CD4-positive, alpha-beta T cell (primary cell): ENCODE data around the gene ELFN2. TPM values are rescaled to one million over a fixed set of nuclear protein-coding genes. Genes with fewer than 3 reads are reported as not detected.

ENCODE experiments used
- ATAC-seq: fragments of 200-7000 bp; cut with Tn5 transposase; one replicate; pipeline ENCODE4 v1.10.0; 2022; ENCODE audit warnings: mild to moderate bottlenecking; ENCODE audit not compliant: poor library complexity
- CTCF ChIA-PET: fragments of 350-600 bp; sonication (Branson Sonifier 250); formaldehyde crosslinking; loops from one replicate; lab custom pipeline; 2021; ENCODE audit warnings: antibody characterized with exemption, inconsistent platforms; lab: Charles Lee
- POLR2A ChIA-PET: fragments of 350-600 bp; sonication (Branson Sonifier 250); formaldehyde crosslinking; loops from one replicate; lab custom pipeline; 2021; ENCODE audit warnings: antibody characterized with exemption, inconsistent platforms; lab: Charles Lee
- DNase-seq, 14 experiments: peaks; one replicate each; pipeline ENCODE4 v3.0.0-alpha.2; 2013 to 2020; ENCODE audit warnings: mixed read lengths in 2 of 14
- H3K27ac ChIP-seq, 2 donors: one replicate each; pipeline versions ENCODE4 v1.5.1 to v1.7.0; 2013; ENCODE audit warnings: low read length in 2 of 2, low read depth in 1 of 2, mild to moderate bottlenecking in 1 of 2
- H3K27me3 ChIP-seq, 2 experiments: 1 replicate in 1 of 2; 2 replicates in 1 of 2; pipeline versions ENCODE4 v1.6.1 to v1.7.0; 2013; ENCODE audit warnings: low read length in 2 of 2, control low read depth in 1 of 2, mild to moderate bottlenecking in 1 of 2, moderate library complexity in 1 of 2; ENCODE audit not compliant: insufficient read depth in 2 of 2, control insufficient read depth in 1 of 2
- H3K36me3 ChIP-seq: one replicate; pipeline ENCODE4 v1.6.1; 2013; ENCODE audit warnings: low read length, control low read depth; ENCODE audit not compliant: insufficient read depth
- H3K4me1 ChIP-seq: one replicate; pipeline ENCODE4 v1.6.1; 2013; ENCODE audit warnings: low read length, control low read depth; ENCODE audit not compliant: insufficient read depth
- H3K4me3 ChIP-seq: one replicate; pipeline ENCODE4 v1.5.1; 2013; ENCODE audit warnings: mild to moderate bottlenecking, low read length, moderate library complexity
- H3K9me3 ChIP-seq, 2 experiments: 1 replicate in 1 of 2; 2 replicates in 1 of 2; pipeline versions ENCODE4 v1.6.1 to v1.7.0; 2013; ENCODE audit warnings: low read length in 2 of 2, mild to moderate bottlenecking in 2 of 2, control low read depth in 1 of 2, moderate library complexity in 1 of 2; ENCODE audit not compliant: control insufficient read depth in 1 of 2, insufficient read depth in 1 of 2
- H3K27ac Mint-ChIP-seq: one replicate; pipeline ENCODE4 v1.8.0; 2020; ENCODE audit warnings: mixed read lengths
- H3K27me3 Mint-ChIP-seq: one replicate; pipeline ENCODE4 v1.8.0; 2021; ENCODE audit warnings: mixed read lengths
- H3K36me3 Mint-ChIP-seq: one replicate; pipeline ENCODE4 v1.8.0; 2021; ENCODE audit warnings: low read depth, mixed read lengths
- H3K4me1 Mint-ChIP-seq: one replicate; pipeline ENCODE4 v1.8.0; 2021; ENCODE audit warnings: low read depth, mixed read lengths
- H3K4me3 Mint-ChIP-seq: one replicate; pipeline ENCODE4 v1.8.0; 2020; ENCODE audit warnings: mild to moderate bottlenecking, mixed read lengths
- H3K9me3 Mint-ChIP-seq: one replicate; pipeline ENCODE4 v1.8.0; 2020; ENCODE audit warnings: mixed read lengths
- intact Hi-C, 2 experiments: fragments of 100-400 bp; cut with DNase I in 1 of 2; cut with micrococcal nuclease in 1 of 2; formaldehyde crosslinking; loops; one replicate each; pipeline versions ENCODE4 v1.15.1 to v1.9.0; 2023 to 2025; cut with DNase I, micrococcal nuclease
- total RNA-seq, 174 experiments: library from RNA in 2 of 174; stranded (reverse) in 2 of 174; gene quantifications; one replicate each; pipeline ENCODE4 v1.2.3 and lab custom pipeline; 2021 to 2026
- TF ChIP-seq, protein P1 (sequence below): fragments of 200-600 bp; IDR thresholded peaks from one replicate; pipeline ENCODE4 v1.8.0; 2022; ENCODE audit warnings: antibody characterized with exemption, mild to moderate bottlenecking

ELFN2 gene
- total RNA-seq, 2 experiments from 2014 or later = 0.05 to 0.20 TPM

DNA sequence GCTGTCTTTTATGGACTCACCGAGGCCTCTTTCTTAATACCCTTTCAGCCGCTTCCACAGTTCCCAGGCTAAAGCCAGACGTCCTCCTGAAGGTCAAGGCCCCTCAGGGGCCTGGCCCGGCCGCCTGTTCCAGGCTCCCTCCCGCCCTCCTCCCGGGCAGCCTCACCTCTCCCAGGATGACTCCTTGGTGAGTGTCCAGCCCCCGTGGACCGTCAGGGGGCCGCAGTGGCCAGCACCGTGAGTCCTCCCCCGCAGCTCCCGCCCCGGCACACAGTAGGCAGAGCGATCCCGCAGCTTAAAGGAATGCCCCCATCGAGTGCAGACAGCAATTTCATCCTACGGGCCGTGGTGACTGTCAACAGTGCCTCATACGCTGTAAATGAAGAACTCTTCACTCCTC, 32.9 kb downstream of the ELFN2 start:
- no peaks in the 10 kb centered on the region for H3K36me3 Mint-ChIP-seq
- H3K4me1 Mint-ChIP-seq = no peaks in the 10 kb centered on the region
- CTCF ChIA-PET = no interaction called here
- H3K4me3 Mint-ChIP-seq = no peak overlapping the region
- Histone ChIP-seq H3K36me3 (no peaks in the 10 kb centered on the region), H3K9me3 (no peaks in the 10 kb centered on the region), H3K27ac (no peak overlapping the region), H3K27me3 (peaks cover 0 to 5% of the 10 kb centered on the region in 2 experiments), H3K4me1 (no peaks in the 10 kb centered on the region), H3K4me3 (no peak overlapping the region)
- no peaks in the 10 kb centered on the region for H3K9me3 Mint-ChIP-seq
- no peak for ATAC-seq
- TF ChIP-seq, protein P1, sequence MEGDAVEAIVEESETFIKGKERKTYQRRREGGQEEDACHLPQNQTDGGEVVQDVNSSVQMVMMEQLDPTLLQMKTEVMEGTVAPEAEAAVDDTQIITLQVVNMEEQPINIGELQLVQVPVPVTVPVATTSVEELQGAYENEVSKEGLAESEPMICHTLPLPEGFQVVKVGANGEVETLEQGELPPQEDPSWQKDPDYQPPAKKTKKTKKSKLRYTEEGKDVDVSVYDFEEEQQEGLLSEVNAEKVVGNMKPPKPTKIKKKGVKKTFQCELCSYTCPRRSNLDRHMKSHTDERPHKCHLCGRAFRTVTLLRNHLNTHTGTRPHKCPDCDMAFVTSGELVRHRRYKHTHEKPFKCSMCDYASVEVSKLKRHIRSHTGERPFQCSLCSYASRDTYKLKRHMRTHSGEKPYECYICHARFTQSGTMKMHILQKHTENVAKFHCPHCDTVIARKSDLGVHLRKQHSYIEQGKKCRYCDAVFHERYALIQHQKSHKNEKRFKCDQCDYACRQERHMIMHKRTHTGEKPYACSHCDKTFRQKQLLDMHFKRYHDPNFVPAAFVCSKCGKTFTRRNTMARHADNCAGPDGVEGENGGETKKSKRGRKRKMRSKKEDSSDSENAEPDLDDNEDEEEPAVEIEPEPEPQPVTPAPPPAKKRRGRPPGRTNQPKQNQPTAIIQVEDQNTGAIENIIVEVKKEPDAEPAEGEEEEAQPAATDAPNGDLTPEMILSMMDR = no peak
- DNase-seq = no peak
- intact Hi-C loops = loop anchor here in 1 of 2 experiments (5.0 kb wide), 1 partner anchor 42 kb away; no protein-coding TSS in a partner anchor
- peaks cover 9% of the 10 kb centered on the region for H3K27me3 Mint-ChIP-seq
- no peak overlapping the region for H3K27ac Mint-ChIP-seq
- POLR2A ChIA-PET = no interaction called here

DNA sequence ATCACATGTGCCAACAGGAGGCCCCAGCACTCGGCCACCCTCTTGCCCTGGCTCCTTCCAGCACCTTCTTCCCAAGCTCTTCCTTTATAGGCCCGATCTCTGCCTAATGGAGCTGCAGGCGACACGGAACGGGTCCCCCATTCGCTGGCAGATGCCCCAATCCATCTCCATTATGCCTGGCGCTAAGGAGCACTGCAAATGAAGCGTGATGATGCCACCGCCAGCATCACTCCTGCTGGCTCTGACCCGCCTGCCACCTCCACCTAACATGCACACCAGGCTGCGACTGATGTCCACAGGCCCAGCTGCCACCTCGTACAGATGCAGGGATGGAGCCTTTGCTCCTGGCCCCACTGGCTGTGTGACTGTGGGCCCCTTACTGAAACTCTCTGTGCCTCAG, 33.5 kb downstream of the ELFN2 start:
- Mint-ChIP-seq H3K27me3 (peaks cover 9% of the 10 kb centered on the region), H3K4me3 (no peak overlapping the region), H3K9me3 (no peaks in the 10 kb centered on the region), H3K27ac (no peak overlapping the region), H3K36me3 (no peaks in the 10 kb centered on the region), H3K4me1 (no peaks in the 10 kb centered on the region)
- DNase-seq (no peak), ATAC-seq (no peak)
- Histone ChIP-seq H3K4me1 (no peaks in the 10 kb centered on the region), H3K9me3 (no peaks in the 10 kb centered on the region), H3K27me3 (peaks cover 0 to 5% of the 10 kb centered on the region in 2 experiments), H3K27ac (no peak overlapping the region), H3K4me3 (no peak overlapping the region), H3K36me3 (no peaks in the 10 kb centered on the region)
- intact Hi-C loops = loop anchor here in 1 of 2 experiments (5.0 kb wide), 1 partner anchor 41 kb away; no protein-coding TSS in a partner anchor
- CTCF ChIA-PET = no interaction called here
- TF ChIP-seq, protein P1 = no peak
- POLR2A ChIA-PET = no interaction called here

DNA sequence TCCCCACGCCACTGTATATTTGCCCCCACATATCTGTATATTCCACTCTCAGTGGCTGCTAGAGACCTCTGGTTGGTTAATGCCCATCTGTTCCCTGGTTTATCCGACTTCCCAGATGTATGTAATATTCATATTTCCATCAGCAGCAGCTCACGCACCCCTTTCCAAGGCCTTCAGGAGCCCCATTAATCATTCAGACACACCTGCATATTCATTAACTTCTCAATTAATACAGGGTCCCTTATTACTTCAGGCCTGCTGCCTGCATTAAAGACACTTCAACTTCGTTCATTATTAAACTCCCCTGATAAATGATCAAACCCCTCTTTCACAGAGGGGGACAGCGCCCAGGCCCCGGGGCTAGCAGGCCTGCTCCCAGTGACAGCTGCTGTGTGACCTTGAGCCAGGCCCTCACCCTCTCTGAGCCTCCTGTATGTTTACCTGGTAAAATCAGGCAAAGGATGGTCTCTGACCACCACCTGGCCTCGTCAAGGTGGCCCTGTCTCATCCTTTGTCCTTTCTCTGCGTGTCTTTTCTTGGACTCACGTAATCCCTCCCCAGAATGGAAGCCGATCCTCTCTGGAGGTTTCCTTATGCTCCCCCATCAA, 34.5 kb downstream of the ELFN2 start:
- no peak overlapping the region for H3K4me3 Mint-ChIP-seq
- peaks cover 0 to 5% of the 10 kb centered on the region in 2 experiments for H3K27me3 ChIP-seq
- no peaks in the 10 kb centered on the region for H3K9me3 Mint-ChIP-seq
- H3K4me3 ChIP-seq = no peak overlapping the region
- H3K4me1 ChIP-seq = no peaks in the 10 kb centered on the region
- H3K27ac ChIP-seq = no peak overlapping the region
- H3K9me3 ChIP-seq = no peaks in the 10 kb centered on the region
- CTCF ChIA-PET = no interaction called here
- H3K27ac Mint-ChIP-seq = no peak overlapping the region
- DNase-seq (no peak), ATAC-seq (no peak)
- no peaks in the 10 kb centered on the region for H3K36me3 ChIP-seq
- TF ChIP-seq, protein P1 = no peak
- no peaks in the 10 kb centered on the region for H3K36me3 Mint-ChIP-seq
- intact Hi-C loops = loop anchor here in 1 of 2 experiments (5.0 kb wide), 1 partner anchor 41 kb away; no protein-coding TSS in a partner anchor
- H3K4me1 Mint-ChIP-seq = no peaks in the 10 kb centered on the region
- POLR2A ChIA-PET = no interaction called here
- peaks cover 4% of the 10 kb centered on the region for H3K27me3 Mint-ChIP-seq
